ENCODE data around the gene RAB11FIP4. TPM values are rescaled to one million over a fixed set of nuclear protein-coding genes. Genes with fewer than 3 reads are reported as not detected.

RAB11FIP4 gene
- total and polyA plus RNA-seq, 2 of the 13 experiments (the other 11 are each of a cell fraction or from before 2014, with no cell fraction given): 28.0 to 89.3 TPM

DNA sequence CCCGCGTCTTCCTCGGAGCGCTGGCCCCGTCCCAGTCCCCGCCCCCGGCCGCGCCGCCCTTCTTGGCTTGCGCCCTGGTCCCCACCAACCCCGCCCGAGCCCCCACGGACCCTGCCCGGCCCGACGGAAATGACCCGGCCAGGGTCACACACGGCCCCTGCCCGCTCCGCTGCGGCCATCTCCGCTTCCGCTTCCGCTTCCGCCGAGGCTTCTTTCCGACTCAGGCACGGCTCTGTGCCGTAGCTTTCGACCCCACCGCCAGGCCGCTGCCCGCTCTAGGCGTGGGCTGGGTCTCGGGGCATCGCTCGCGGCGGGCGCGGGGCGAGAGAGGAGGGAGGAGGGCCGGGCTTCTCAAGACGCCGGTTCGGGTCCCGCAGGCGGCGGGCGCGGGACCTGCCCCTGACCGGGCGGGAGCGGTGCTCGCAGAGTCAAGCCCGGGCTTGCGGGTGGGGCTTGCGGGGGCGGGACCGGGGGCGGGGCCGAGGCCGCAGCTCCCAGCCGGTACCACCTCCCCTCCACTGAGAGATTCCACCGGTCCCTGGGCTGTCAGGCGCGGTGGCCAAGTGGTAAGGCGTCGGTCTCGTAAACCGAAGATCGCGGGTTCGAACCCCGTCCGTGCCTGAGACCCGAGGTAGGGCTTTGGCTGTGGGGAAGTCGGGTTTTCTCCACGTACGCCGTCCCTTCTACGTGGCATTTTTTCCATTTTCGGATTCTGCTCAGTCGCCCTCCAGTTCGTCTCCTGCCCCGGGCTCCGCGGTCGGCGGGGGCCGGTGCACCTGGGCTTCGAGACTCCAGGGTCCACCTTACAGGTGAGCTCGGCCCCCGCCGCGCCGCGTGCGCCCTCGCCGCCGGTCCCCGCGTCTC lies 158.3 kb downstream of the RAB11FIP4 start (continued):
- TF ChIP-seq ZNF678 (CRISPR knock-in tag; IDR thresholded peaks at IDR 0.05): 0 out of 2 replicates have a peak, but pooled peaks have one; percentile 61
- peak; percentile 76; the same call in 1 of the 2 replicates for TF ChIP-seq NFKB2 (CRISPR knock-in tag; IDR thresholded peaks at IDR 0.05; ENCODE audit: borderline replicate concordance)
- no peak for TF ChIP-seq SCMH1 (CRISPR knock-in tag; IDR thresholded peaks at IDR 0.05; ENCODE audit: borderline replicate concordance)
- TF ChIP-seq HMG20B (CRISPR knock-in tag; conservative IDR thresholded peaks at IDR 0.05): no peak
- no peak for TF ChIP-seq ZNF460 (CRISPR knock-in tag; IDR thresholded peaks at IDR 0.05; ENCODE audit: borderline replicate concordance)
- TF ChIP-seq MAFG (CRISPR knock-in tag; IDR thresholded peaks at IDR 0.05): no peak
- TF ChIP-seq ZKSCAN5 (CRISPR knock-in tag; IDR thresholded peaks at IDR 0.05): no peak
- TF ChIP-seq, protein P1, sequence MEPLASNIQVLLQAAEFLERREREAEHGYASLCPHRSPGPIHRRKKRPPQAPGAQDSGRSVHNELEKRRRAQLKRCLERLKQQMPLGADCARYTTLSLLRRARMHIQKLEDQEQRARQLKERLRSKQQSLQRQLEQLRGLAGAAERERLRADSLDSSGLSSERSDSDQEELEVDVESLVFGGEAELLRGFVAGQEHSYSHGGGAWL (CRISPR knock-in tag; IDR thresholded peaks at IDR 0.05): peak; percentile 62; the same call in 1 of the 2 replicates
- peak; percentile 59; the same call in 1 of the 2 replicates for TF ChIP-seq ZNF160 (CRISPR knock-in tag; IDR thresholded peaks at IDR 0.05)
- no peak for TF ChIP-seq MBD4 (IDR thresholded peaks at IDR 0.05; ENCODE audit: borderline replicate concordance, low read length)
- TF ChIP-seq, protein P2, sequence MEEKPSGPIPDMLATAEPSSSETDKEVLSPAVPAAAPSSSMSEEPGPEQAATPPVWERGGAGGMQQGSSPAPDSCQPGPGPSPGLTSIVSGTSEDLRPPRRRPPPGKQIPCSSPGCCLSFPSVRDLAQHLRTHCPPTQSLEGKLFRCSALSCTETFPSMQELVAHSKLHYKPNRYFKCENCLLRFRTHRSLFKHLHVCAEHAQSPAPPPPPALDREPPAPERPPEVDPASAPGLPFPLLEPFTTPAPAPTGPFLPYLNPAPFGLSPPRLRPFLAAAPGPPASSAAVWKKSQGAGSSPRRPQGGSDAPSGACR (CRISPR knock-in tag; IDR thresholded peaks at IDR 0.05): peak; percentile 97
- peak; percentile 13; the same call in 1 of the 2 replicates for TF ChIP-seq JUND (CRISPR knock-in tag; IDR thresholded peaks at IDR 0.05)
- TF ChIP-seq CENPT (CRISPR knock-in tag; IDR thresholded peaks at IDR 0.05; ENCODE audit: low read depth): peak; percentile 49; the same call in 1 of the 2 replicates
- no peak for TF ChIP-seq PPARG (CRISPR knock-in tag; conservative IDR thresholded peaks at IDR 0.05)
- TF ChIP-seq CENPX (CRISPR knock-in tag; IDR thresholded peaks at IDR 0.05): no peak
- TF ChIP-seq KMT2A (CRISPR knock-in tag; IDR thresholded peaks at IDR 0.05): 0 out of 2 replicates have a peak, but pooled peaks have one; percentile 15
- TF ChIP-seq NR2C2 (CRISPR knock-in tag; IDR thresholded peaks at IDR 0.05; ENCODE audit: borderline replicate concordance): peak; percentile 96
- TF ChIP-seq, protein P3, sequence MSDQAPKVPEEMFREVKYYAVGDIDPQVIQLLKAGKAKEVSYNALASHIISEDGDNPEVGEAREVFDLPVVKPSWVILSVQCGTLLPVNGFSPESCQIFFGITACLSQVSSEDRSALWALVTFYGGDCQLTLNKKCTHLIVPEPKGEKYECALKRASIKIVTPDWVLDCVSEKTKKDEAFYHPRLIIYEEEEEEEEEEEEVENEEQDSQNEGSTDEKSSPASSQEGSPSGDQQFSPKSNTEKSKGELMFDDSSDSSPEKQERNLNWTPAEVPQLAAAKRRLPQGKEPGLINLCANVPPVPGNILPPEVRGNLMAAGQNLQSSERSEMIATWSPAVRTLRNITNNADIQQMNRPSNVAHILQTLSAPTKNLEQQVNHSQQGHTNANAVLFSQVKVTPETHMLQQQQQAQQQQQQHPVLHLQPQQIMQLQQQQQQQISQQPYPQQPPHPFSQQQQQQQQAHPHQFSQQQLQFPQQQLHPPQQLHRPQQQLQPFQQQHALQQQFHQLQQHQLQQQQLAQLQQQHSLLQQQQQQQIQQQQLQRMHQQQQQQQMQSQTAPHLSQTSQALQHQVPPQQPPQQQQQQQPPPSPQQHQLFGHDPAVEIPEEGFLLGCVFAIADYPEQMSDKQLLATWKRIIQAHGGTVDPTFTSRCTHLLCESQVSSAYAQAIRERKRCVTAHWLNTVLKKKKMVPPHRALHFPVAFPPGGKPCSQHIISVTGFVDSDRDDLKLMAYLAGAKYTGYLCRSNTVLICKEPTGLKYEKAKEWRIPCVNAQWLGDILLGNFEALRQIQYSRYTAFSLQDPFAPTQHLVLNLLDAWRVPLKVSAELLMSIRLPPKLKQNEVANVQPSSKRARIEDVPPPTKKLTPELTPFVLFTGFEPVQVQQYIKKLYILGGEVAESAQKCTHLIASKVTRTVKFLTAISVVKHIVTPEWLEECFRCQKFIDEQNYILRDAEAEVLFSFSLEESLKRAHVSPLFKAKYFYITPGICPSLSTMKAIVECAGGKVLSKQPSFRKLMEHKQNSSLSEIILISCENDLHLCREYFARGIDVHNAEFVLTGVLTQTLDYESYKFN (CRISPR knock-in tag; conservative IDR thresholded peaks at IDR 0.05): 0 out of 2 replicates have a peak, but pooled peaks have one; percentile 9
- TF ChIP-seq, protein P4, sequence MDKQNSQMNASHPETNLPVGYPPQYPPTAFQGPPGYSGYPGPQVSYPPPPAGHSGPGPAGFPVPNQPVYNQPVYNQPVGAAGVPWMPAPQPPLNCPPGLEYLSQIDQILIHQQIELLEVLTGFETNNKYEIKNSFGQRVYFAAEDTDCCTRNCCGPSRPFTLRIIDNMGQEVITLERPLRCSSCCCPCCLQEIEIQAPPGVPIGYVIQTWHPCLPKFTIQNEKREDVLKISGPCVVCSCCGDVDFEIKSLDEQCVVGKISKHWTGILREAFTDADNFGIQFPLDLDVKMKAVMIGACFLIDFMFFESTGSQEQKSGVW (CRISPR knock-in tag; IDR thresholded peaks at IDR 0.05; ENCODE audit: borderline replicate concordance): no peak
- peak; percentile 92; the same call in 1 of the 2 replicates for TF ChIP-seq SSRP1 (CRISPR knock-in tag; IDR thresholded peaks at IDR 0.05)
- TF ChIP-seq MED1 (CRISPR knock-in tag; IDR thresholded peaks at IDR 0.05): peak; percentile 68; the same call in 1 of the 2 replicates
- peak; percentile 41 to 84; a peak in 1 of 4 replicates for TF ChIP-seq KLF16 (CRISPR knock-in tag; IDR thresholded peaks at IDR 0.05)
- TF ChIP-seq STAG1 (CRISPR knock-in tag; IDR thresholded peaks at IDR 0.05): peak; percentile 14; the same call in 1 of the 2 replicates

All from HepG2 (cell line).